Neural cell (in vitro differentiated cells): ENCODE measurements around the gene LIM2.

Source experiments
- EP300 ChIP-seq: fragments of 450-650 bp; conservative IDR thresholded peaks from 2 replicates; pipeline ENCODE4 v1.6.1; 2014; ENCODE audit warnings: antibody characterized with exemption, mild to moderate bottlenecking, moderate library complexity; ENCODE audit not compliant: poor library complexity, severe bottlenecking
- EZH2 ChIP-seq: fragments of 200-600, 300-800 bp; shearing (Covaris generic), sonication (generic); IDR thresholded peaks from 2 replicates; pipeline ENCODE4 v1.6.1; 2014; ENCODE audit warnings: antibody characterized with exemption, low read length, borderline replicate concordance, mild to moderate bottlenecking; ENCODE audit not compliant: insufficient read depth, poor library complexity, severe bottlenecking
- MXI1 ChIP-seq: fragments of 450-650 bp; conservative IDR thresholded peaks from 2 replicates; pipeline ENCODE4 v1.6.1; 2014; ENCODE audit warnings: antibody characterized with exemption, mild to moderate bottlenecking; ENCODE audit not compliant: poor library complexity, severe bottlenecking
- POLR2AphosphoS5 ChIP-seq: IDR thresholded peaks from 2 replicates; pipeline ENCODE4 v1.6.1; 2012
- RAD21 ChIP-seq: fragments of 450-650 bp; conservative IDR thresholded peaks from 2 replicates; pipeline ENCODE4 v1.6.1; 2014; ENCODE audit warnings: antibody characterized with exemption, mild to moderate bottlenecking, moderate library complexity
- REST ChIP-seq: IDR thresholded peaks from 2 replicates; pipeline ENCODE4 v1.6.1; 2012; ENCODE audit warnings: borderline replicate concordance
- SMC3 ChIP-seq: fragments of 450-650 bp; conservative IDR thresholded peaks from 2 replicates; pipeline ENCODE4 v1.6.1; 2014; ENCODE audit warnings: antibody characterized with exemption, mild to moderate bottlenecking, moderate library complexity; ENCODE audit not compliant: poor library complexity
- TAF1 ChIP-seq: IDR thresholded peaks from 2 replicates; pipeline ENCODE4 v1.6.1; 2012; ENCODE audit warnings: low read depth
- TF ChIP-seq, protein P1 (sequence below): fragments of 450-650 bp; IDR thresholded peaks from 2 replicates; pipeline ENCODE4 v1.5.1; 2014; ENCODE audit warnings: antibody characterized with exemption, mild to moderate bottlenecking, moderate library complexity; ENCODE audit not compliant: poor library complexity, severe bottlenecking

GRCh38 chr19:51387924-51388389 lies at the start of gene LIM2:
- TF ChIP-seq, protein P1, sequence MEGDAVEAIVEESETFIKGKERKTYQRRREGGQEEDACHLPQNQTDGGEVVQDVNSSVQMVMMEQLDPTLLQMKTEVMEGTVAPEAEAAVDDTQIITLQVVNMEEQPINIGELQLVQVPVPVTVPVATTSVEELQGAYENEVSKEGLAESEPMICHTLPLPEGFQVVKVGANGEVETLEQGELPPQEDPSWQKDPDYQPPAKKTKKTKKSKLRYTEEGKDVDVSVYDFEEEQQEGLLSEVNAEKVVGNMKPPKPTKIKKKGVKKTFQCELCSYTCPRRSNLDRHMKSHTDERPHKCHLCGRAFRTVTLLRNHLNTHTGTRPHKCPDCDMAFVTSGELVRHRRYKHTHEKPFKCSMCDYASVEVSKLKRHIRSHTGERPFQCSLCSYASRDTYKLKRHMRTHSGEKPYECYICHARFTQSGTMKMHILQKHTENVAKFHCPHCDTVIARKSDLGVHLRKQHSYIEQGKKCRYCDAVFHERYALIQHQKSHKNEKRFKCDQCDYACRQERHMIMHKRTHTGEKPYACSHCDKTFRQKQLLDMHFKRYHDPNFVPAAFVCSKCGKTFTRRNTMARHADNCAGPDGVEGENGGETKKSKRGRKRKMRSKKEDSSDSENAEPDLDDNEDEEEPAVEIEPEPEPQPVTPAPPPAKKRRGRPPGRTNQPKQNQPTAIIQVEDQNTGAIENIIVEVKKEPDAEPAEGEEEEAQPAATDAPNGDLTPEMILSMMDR = no peak
- no peak for TF ChIP-seq REST
- no peak for TF ChIP-seq SMC3
- no peak for TF ChIP-seq RAD21
- no peak for TF ChIP-seq EP300
- TF ChIP-seq EZH2 = no peak
- no peak for TF ChIP-seq POLR2AphosphoS5
- no peak for TF ChIP-seq MXI1
- TF ChIP-seq TAF1 = no peak
